ENCODE results near the gene NHSL1. TPM values are rescaled to one million over a fixed set of nuclear protein-coding genes. Genes with fewer than 3 reads are reported as not detected.

NHSL1 gene
- total and polyA plus RNA-seq, 2 donors (not counting 3 experiments of a cell fraction or from before 2014, with no cell fraction given): 24.8 to 55.0 TPM

DNA sequence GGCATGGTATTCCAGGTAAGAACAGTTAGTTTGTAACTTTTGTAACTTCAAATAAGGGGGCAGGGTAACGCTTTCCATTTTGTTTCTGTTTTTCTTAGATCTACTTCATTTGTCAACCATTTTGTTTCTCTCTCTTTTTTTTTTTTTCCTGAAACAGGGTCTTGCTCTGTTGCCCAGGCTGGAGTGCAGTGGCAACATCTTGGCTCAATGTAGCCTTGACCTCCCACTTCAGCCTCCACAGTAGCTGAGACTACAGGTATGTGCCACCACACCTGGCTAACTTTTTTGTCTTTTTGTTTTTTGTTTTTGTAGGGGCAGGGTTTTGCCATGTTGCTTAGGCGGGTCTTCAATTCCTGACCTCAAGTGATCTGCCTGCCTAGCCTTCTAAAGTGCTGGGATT lies 32.1 kb upstream of the NHSL1 start:
- Histone ChIP-seq H3K9me3 (replicated peaks; ENCODE audit: control insufficient read depth, insufficient read depth, low read length) (no peaks in the 10 kb centered on the region), H3K9me1 (replicated peaks; ENCODE audit: control insufficient read depth, extremely low read depth, insufficient read depth, low read length) (no peaks in the 10 kb centered on the region), H3K4me2 (ENCODE audit: insufficient read depth, low read length) (no peak overlapping the region), H3K4me1 (ENCODE audit: control insufficient read depth, extremely low read depth, insufficient read depth, low read length) (peaks cover 5% of the 10 kb centered on the region), H3K4me3 (replicated peaks in 1 of 3; ENCODE audit: insufficient read depth in 1 of 3, low read depth in 1 of 3, low read length in 3 of 3) (no peak overlapping the region), H3K27ac (ENCODE audit: insufficient read depth, low read depth, low read length) (no peak overlapping the region), H3K27me3 (ENCODE audit: control insufficient read depth in 2 of 2, insufficient read depth in 2 of 2, low read length in 2 of 2) (no peaks in the 10 kb centered on the region), H2AFZ (ENCODE audit: low read depth, low read length) (no peak overlapping the region), H3K9ac (replicated peaks; ENCODE audit: extremely low read depth, insufficient read depth, low read length) (no peak overlapping the region), H4K20me1 (replicated peaks; ENCODE audit: control insufficient read depth, extremely low read depth, insufficient read depth, low read length) (peaks cover 6% of the 10 kb centered on the region), H3K79me2 (ENCODE audit: control insufficient read depth, insufficient read depth, low read length) (peaks cover 86% of the 10 kb centered on the region), H3K36me3 (ENCODE audit: control insufficient read depth in 2 of 2, extremely low read depth in 1 of 2, insufficient read depth in 2 of 2, low read length in 2 of 2) (no peaks in the 10 kb centered on the region)
- dilution Hi-C loops (cut with MboI; ENCODE audit: extremely low pct_ligation_motif_present, low sequenced_read_pairs) (no loop called here), intact Hi-C loops (cut with micrococcal nuclease) (no loop called here)
- BruUV-seq (replicated peaks): no TSS peak
- FAIRE-seq (no peak), DNase-seq (ENCODE audit: low read depth, low spot score) (no peak)
- ChIA-PET POLR2A (no interaction called here), CTCF (no interaction called here)
- TF ChIP-seq EZH2 (IDR thresholded peaks at IDR 0.05; ENCODE audit: borderline replicate concordance, low read depth, low read length, severe bottlenecking) (no peak), FOS (IDR thresholded peaks at IDR 0.05; ENCODE audit: borderline replicate concordance, insufficient read depth, low read length) (no peak), POLR2A (IDR thresholded peaks at IDR 0.05; ENCODE audit: low read depth, low read length) (no peak), MYC (IDR thresholded peaks at IDR 0.05; ENCODE audit: low read depth, low read length) (no peak), JUN (IDR thresholded peaks at IDR 0.05; ENCODE audit: borderline replicate concordance, insufficient read depth, insufficient read length, low read depth) (no peak), POLR2AphosphoS5 (IDR thresholded peaks at IDR 0.05; ENCODE audit: insufficient read depth, low read depth, low read length) (no peak), GATA2 (IDR thresholded peaks at IDR 0.05; ENCODE audit: insufficient read depth, insufficient read length, low read depth, low read length) (no peak)
- TF ChIP-seq, protein P1, sequence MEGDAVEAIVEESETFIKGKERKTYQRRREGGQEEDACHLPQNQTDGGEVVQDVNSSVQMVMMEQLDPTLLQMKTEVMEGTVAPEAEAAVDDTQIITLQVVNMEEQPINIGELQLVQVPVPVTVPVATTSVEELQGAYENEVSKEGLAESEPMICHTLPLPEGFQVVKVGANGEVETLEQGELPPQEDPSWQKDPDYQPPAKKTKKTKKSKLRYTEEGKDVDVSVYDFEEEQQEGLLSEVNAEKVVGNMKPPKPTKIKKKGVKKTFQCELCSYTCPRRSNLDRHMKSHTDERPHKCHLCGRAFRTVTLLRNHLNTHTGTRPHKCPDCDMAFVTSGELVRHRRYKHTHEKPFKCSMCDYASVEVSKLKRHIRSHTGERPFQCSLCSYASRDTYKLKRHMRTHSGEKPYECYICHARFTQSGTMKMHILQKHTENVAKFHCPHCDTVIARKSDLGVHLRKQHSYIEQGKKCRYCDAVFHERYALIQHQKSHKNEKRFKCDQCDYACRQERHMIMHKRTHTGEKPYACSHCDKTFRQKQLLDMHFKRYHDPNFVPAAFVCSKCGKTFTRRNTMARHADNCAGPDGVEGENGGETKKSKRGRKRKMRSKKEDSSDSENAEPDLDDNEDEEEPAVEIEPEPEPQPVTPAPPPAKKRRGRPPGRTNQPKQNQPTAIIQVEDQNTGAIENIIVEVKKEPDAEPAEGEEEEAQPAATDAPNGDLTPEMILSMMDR (IDR thresholded peaks at IDR 0.05; ENCODE audit: extremely low read depth in 1 of 2, insufficient read depth in 1 of 2, low read depth in 1 of 2, low read length in 2 of 2): no peak
- TF ChIP-seq, protein P2, sequence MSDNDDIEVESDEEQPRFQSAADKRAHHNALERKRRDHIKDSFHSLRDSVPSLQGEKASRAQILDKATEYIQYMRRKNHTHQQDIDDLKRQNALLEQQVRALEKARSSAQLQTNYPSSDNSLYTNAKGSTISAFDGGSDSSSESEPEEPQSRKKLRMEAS (IDR thresholded peaks at IDR 0.05; ENCODE audit: insufficient read depth, insufficient read length): no peak

Measured in endothelial cell of umbilical vein (primary cell).